GM19452 (cell line): Measurements from ENCODE around the gene RPL28.
A peak's percentile ranks its signal among the peaks of the same experiment; 100 is the strongest.

Experiments used
- ATAC-seq: cut with Tn5 transposase; IDR thresholded peaks from one replicate; pipeline ENCODE4 v1.9.1; 2021; ENCODE audit not compliant: unreplicated experiment

RPL28 gene

DNA sequence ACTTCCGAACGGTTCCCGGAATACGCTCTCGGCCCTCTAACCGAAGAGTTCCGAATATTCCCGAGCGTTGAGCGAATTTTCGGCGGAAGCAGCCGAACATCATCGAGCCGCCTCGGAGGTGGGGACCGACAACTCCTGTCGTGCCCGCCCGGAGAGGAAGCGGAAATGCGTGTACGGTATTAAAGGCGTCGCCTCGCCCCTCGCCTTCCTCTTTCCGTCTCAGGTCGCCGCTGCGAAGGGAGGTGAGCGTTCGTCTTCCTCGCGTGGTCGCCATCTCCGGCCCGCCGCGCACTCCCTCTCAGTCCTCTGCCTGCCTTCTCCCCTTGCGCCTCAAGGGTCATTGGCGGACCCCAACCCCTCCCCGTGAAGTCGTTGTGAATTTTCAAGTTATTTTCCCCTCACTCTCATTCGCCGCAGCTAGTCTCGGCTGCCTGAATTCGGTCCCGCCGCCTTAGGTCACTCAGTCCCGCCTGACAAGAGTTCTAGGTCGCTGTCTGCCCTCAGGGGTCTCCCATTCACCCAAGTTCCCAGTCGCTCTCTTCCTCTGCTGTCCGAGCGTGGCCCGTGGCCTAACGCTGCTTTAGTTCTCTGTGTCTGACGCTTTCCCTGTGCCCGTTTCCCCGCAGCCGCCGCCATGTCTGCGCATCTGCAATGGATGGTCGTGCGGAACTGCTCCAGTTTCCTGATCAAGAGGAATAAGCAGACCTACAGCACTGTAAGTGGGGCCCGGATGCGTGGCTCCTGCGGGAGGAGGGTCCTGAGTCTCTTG is at the start of gene RPL28:
RPL28 (plus strand) TSS at position 209 of the 769 bp plus-strand sequence; CDS start at position 635, 426 bp downstream.
- ATAC-seq, result peak; percentile 54

DNA sequence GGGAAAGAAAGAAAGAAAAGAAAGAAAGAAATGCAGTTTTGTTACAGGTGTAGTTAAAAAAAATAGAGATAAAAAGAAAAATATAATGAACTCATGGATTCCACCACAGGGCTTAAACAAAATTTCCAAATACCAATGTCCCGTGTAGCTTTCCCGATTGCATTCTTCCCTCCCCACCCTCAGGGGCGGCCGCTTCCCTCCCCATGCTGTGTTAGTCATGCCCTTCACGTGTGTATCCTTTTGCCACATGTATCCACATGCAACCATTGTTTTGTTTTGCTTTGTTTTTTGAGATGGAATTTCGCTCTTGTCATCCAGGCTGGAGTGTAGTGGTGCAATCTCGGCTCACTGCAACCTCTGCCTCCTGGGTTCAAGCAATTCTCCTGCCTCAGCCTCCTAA is 49.6 kb upstream of the RPL28 start:
- ATAC-seq, result no peak

DNA sequence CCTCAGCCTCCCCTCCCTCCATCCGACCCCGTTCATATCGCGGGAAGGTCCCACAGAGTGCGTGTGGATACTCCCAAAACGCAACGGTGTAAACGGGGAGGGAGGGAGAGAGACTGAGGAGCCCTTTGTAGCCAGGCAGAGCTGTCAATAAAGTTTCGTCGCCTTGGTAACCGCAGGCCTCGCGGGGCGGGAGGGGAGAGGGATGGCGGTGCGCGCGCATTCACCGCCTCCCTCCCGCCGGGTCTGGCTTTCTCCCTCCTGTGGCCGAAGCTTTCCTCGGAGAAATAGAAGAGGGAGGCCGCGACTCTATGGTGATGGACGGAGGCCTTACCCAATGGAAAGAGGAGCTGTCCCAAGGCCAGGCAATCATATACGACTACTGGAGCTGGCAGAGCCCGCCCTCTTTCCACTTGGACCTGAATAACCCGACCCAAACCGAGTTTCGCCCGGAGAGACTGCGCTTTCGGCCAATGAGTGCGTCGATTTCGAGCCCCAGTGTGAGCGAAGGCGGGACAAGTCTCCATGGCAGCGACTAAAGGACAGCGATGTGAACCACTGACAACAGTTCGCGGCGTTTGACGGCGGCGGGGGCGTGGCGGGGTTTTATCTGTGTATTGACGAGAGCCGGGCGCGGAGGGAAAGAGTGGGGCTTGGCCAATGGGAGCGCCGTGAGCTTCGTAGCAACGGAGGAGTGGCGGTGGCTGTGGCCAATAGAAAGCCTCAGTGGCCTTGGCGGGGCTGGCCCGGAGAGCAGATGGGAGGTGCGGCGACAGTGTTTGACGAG is 46.4 kb upstream of the RPL28 start, which contains the start of gene KMT5C:
KMT5C (plus strand) TSS at position 772 of the 784 bp plus-strand sequence. CDS start 2,061 bp downstream, outside the sequence.
- peak; percentile 81 for ATAC-seq

DNA sequence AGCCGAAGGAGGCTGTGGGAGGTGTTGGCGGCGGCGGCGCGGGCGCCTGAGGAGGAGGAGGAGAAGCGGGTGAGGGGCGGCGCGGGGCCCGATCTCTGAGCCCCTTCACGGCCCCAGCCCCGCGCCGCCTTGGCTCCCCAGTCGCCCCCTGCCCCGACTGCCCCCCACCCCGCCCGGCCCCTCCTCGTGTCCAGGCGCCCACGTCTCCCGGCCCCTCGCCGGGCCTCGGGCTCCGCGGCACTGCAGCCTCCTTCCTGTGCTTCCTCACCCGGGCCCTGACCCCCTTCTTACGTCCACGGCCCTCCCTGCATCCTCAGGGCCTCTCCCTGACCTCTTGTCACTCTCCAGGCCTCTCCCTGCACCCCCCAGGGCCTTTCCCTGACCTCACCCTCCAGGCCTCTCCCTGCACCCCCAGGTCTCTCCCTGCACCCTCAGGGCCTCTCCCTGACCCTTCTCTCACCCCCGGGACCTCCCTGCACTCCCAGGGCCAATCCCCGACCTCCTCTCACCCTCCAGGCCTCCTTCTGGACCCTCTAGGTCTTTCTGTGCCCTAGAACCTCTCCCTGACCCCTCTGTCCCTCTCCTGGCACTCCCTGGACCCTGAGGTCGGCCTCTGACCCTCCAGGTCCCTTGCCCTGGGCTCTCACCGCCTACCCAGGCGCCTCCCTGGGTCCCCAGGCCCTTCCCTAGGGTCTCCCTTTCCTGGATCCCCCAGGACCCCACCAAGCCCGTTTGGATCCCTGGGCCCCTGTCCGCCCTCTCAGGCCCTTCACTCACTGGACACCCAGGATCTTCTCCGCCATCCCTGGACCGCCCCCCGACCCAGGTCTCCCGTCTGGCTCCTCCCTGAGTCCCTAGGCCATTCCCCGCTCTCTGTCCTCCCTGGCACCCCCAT is 45.6 kb upstream of the RPL28 start:
- ATAC-seq, result no peak

DNA sequence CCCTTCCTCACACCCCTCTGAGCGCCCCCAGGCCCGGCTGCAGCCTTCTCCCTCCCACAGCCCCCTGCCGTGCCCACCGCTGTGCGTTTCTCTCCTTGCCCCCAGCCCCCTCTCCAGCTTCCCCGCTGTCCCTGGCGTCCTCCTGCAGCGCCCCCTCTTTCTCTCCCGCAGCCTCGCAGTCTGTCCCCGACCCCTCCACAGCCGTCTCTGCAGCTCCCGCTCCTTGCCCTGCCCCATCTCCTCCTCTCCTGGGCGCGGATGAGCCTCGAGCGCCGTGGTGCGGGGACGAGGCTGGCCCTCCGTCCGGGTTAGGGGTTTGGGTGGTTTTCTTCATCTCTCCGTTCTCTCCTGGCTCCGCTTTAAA is 45.0 kb upstream of the RPL28 start:
- ATAC-seq, result no peak

DNA sequence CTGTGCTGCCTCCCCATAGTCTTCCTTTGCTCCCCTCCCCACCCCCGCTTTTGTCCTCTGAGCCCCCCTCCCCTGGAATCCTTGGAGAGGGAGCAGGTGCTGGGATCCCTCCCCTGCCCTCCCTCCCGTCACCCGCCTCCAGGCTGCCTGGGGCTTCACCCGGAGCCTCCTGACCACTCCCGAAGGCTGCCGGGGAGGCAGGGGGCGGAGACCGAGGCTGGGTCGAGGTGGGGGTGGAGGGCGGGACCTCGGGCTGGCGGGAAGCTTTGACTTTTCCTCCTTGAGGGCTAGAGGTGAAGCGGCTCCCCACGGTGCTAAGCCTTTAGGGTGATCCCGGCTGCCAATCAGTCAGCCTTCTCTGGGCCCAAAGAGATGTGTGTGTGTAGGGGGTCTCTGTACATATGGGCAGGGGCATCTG is 44.6 kb upstream of the RPL28 start:
- no peak for ATAC-seq

DNA sequence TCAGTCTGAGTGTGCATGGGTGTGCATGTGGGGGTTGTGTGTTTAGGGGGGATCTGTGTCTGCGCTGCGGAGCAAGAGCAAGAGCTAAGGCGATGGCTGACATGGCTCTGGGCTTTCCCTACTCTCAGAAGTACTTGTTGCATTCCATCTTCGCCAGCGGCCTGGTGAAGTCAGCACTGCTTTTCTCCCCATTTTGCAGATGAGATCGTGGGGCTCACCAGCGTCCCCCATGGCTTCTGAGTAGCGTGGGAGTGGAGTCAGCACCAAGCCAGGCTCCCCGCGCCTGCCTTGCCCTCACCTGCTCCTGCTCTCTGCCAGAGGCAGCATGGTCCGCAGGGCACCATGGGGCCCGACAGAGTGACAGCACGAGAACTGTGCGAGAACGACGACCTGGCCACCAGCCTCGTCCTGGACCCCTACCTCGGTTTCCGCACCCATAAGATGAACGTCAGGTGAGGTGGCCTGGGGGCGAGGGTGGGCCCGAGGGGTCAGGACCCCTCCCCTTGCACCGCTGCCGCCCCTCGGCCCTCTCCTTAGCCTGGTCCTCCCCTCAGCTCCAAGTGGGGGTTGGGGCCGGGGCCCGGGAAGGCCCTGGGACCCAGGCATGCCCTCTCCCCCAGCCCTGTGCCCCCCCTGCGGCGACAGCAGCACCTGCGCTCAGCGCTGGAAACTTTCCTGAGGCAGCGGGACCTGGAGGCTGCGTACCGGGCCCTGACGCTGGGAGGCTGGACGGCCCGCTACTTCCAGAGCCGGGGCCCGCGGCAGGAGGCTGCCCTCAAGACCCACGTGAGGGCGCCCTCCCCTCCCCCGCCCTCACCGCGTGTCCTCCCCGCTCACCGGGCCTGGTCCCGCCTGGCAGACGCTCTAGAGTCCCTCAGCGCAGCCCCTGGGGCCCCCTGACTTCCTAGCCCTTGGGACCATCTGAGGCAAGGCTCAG is 43.9 kb upstream of the RPL28 start:
- ATAC-seq, result no peak

DNA sequence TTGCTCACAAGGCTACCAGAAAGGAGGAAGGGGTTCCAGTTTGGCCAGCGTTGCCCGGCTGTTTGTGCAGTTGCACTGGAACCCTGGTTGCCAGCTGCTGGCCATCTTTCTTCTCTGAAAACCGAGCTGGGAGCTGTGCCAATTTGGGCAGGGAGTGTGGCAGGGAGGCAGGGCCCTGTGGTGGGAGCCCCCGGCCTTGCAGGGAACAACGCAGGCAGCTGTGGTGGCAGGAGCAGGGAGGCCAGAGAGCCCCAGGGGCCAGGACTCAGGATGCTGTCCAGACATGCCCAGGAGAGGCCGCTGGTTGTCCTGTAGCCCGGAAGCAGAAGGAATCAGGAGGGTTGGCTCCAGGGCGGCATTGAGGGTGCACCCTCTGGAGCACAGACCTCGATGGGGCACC is 41.3 kb upstream of the RPL28 start:
- no peak for ATAC-seq

DNA sequence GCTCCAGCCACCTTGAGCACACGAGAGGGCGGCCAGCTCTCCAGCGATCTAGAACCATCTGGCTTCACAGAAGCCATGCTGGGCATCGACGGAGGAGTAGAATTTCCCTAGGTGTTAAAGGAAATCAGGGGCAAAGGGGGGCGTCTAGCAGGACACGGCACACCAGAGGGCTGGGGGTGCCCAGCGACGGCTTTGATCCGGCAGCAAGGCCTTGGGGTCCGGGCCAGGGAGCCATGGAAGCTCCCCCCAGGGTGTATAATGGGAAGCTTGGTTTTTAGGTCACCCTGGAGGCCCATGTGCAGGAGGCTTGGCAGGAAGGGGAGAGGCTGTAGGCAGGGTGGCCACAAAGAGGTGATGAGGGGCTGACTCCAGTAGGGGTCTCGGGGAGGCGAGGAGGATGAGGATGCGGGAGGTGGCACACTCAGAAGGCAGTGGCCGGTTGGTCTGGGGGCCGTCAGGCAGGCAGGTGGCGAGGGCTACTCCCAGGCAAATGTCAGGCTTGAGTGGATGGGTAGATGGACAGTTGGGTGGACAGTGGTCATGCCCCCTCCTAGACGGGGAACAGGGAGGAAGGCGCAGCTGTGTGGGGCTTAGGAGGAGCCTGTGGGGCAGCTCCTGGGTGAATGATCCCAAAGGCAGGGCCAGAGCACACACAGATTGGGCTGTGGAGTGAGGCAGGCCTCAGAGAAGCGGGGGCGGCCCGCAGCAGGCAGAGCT is 40.5 kb upstream of the RPL28 start:
- no peak for ATAC-seq

DNA sequence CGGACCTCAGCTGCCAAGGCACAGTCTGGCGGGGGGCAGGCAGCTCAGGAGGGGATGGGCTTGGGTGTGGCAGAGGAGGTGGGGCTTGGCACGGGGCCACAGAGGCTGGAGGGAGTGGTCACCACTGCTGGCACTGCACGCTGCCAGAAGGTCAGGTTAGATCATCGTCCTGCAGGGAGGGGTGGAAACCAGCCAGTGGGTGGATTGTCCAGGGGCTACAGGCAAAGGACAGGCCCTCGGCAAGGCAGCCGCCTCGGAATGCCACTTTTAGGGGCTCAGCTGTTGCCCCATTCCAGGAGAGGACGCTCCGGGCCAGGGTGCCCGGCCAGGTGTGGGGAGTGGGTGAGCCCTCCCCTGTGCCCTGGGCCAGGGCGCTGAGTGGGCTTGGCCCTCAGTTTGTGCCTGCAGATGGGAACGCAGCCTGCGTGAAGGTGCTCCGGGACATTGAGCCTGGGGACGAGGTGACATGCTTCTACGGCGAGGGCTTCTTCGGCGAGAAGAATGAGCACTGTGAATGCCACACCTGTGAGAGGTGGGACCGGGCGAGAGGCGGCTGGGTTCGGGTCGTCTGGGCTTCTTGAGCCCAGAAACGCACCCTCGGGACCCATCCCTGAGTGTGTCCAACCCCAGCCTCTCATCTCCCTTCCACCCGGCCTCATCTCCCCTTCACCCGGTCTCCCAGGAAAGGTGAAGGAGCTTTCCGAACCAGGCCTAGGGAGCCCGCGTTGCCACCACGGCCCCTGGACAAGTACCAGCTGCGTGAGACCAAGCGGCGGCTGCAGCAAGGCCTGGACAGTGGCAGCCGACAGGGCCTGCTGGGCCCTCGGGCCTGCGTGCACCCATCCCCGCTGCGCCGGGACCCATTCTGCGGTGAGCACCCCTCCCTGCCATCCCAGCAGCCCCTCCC is 39.7 kb upstream of the RPL28 start:
- ATAC-seq, result no peak

DNA sequence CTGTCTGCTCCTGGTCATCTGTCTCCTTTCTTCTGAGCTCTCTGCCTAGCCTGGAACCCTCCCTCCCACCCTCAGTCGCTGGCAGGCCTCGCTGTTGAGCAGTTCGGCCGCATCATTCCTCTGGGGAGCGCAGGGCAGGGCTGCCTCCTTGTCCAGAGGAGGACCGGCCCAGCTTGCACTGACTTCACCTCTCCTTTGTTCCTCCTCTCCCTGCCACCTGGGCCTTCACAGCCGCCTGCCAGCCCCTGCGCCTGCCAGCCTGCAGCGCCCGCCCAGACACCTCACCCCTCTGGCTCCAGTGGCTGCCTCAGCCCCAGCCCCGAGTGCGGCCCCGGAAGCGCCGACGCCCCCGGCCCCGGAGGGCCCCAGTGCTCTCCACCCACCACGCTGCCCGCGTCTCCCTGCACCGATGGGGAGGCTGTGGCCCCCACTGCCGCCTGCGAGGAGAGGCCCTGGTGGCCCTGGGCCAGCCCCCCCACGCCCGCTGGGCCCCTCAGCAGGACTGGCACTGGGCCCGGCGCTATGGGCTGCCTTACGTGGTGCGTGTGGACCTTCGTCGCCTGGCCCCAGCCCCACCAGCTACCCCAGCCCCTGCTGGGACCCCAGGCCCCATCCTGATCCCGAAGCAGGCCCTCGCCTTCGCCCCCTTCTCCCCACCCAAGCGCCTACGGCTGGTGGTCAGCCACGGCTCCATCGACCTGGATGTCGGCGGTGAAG is 38.8 kb upstream of the RPL28 start:
- ATAC-seq, result no peak

DNA sequence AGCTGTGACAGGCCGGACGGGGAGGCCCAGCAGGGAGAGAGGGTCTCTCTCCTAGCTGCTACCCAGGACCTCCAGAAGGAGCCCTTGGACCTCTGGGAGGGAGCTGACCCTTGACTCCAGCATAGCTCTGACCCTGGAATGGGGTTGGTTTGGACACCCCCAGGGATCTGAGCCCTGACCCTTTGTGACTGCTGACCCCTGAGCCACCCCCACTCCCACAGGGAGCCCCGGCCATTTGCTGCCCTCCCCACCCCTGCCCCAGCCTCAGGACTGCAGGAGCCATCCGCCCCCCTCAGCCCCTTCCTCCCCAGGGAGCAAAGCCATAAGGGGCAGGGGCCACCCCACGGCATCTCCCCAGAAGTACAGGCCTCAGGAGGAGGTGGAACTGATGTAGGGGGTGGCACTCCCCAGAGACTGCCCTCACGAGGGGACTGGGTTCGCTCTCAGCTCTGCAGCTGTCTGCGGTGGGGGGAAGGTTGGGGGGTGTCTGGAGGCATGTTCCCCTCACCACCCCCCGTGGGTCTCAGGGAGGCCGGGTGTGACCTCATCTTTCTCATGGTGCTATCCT is 38.2 kb upstream of the RPL28 start:
- no peak for ATAC-seq

DNA sequence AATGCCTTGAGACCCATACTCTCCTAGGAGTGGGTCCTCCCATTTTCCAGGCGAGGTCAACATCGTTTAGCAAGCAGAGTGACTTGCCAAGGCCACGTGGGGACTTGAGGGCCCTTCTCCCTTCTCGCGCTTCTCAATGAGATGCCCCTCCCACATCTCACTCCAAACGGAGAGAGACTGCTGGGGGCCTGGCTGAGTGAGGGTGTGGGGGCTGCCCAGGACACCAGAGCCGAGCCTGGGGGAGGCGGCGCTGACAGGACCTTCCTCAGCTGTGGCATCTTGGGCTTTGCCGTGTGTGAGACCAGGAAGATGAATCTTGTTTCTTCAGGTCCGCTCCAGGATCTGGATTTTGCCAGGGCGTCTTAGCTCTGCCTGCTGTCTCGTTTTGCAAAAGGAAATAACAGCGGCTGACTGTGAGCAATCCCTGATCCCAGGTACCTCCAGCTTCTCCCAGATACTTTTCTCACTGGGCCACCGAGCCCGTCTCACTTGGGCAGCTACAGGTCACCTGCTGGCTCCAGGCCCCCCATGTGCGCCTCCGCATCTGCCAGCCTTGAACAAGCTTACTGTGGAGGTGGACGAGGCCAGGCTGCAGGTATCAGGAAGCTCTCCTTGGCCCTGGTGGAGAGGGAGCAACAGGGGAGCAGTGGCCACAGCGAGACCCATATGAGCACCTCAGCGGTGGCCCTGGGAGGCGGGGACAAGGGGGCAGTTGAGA is 37.3 kb upstream of the RPL28 start:
- no peak for ATAC-seq

DNA sequence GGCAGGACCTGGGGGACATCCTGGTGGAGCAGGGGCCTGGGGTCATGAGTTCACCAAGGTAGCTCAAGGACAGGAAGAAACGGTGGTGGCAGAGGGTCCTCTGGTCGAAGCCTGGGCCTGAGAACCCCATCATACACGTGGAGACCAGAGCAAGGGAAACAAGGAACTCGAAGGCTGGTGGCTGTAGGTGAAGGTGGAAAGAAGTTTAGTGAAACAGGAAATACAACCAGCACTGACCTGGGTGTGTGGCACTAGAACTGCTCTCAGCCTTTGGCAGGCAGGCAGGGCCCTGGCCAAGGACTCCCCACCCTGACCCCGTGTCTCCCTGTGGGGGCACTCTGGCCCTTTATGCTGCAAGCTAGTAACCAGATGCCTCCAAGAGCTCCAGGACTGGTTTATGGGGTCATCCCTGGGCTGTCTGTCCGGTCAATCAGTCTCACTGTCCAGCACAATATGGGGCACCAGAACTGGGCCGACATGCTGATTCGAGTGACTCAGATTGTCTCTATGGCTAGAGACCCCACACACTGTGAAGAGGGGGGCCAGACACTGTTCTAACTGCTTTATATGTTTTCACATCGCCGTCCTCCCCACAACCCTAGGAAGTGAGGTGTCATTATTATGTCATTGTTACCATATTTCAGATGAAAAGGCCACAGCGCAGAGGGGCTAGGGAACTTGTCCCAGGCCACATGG is 35.0 kb upstream of the RPL28 start:
- no peak for ATAC-seq

DNA sequence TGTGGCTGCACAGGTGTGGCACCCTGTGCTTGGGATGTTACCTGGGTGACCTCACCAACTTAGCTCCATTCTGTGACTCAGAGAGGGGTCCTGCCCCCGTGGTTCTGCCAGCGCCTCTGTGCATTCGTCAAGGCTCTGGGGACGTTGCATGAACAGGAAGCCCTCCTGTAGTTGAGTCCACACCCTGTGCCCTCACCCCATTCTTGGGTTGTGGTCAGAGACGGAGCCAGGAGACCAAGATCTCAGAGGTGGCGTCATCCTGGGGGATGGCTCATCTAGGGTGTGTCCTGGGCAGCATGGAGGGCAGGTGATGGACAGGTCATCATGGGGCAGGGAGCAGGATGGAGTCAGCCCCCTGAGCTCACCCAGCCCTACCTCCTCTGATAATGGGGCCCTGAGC is 33.7 kb upstream of the RPL28 start:
- ATAC-seq, result no peak

DNA sequence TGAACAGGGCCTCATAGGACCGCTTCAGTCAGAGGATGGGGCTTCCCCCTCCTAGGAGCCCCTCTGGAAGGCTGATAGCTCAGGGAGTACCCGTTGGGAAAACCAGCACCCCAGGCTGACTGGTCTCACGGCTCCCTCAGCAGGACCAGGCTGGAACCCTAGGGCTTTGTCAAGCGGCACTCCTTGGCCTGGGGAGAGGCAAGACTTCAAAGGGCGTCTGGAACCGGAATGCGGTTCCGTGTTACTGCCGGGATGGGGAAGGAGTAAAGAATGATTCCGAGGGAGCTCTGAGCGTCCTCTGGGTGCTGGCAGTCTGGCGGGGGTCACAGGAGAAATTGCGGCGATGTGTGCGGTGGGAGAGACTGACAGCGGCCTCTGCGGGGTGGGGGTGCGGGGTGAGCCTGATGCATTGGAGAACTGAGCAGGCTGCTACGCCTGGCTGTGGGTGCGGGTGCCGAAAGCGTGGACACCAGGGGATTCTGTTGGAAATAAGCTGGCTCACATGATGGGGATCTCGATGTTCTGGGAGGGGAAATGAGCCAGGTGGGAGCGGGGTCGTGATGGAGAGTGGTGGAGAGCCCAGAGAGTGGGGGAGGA is 33.1 kb upstream of the RPL28 start:
- ATAC-seq, result no peak
